HCT116 (cell line): ENCODE data around the gene ANKRD23. TPM values are rescaled to one million over a fixed set of nuclear protein-coding genes. Genes with fewer than 3 reads are reported as not detected.

Experiments
- ATAC-seq: fragments of 200-7000 bp; cut with Tn5 transposase; 2 replicates; pipeline ENCODE4 v1.9.1; 2020; ENCODE audit warnings: mild to moderate bottlenecking, moderate library complexity
- BruUV-seq: library from RNA; stranded (reverse); fragments of 400-500 nt; replicated peaks from 2 replicates; lab custom pipeline; 2021; lab: Mats Ljungman, UMichigan
- CTCF ChIA-PET: fragments of 300-600 bp; sonication (Branson Sonifier 250); formaldehyde crosslinking; loops from one replicate; lab custom pipeline; 2021; ENCODE audit warnings: antibody characterized with exemption; lab: Charles Lee
- POLR2A ChIA-PET: fragments of 300-600, 350-600 bp; sonication (Branson Sonifier 250); formaldehyde crosslinking; loops from one replicate; lab custom pipeline; 2021; ENCODE audit warnings: antibody characterized with exemption; lab: Charles Lee
- RAD21 ChIA-PET, 2 experiments: fragments of 300-600 bp; sonication (Branson Sonifier 250); formaldehyde crosslinking; loops; one replicate each; lab custom pipeline; 2023; ENCODE audit warnings: low total read pairs in 2 of 2; ENCODE audit not compliant: uncharacterized antibody in 2 of 2, unreplicated experiment in 2 of 2, low non-redundant PET in 1 of 2; lab: Charles Lee
- DNase-seq: peaks from one replicate; pipeline ENCODE4 v3.0.0-alpha.2; 2010; ENCODE audit warnings: low read depth, low spot score
- H2AFZ ChIP-seq: fragments of 200-600 bp; shearing (Covaris generic), sonication (generic); 2 replicates; pipeline ENCODE4 v1.6.1; 2017; ENCODE audit warnings: low read depth, mixed run types, mixed read lengths, antibody characterized with exemption, low read length; ENCODE audit not compliant: poor library complexity, severe bottlenecking
- H3K27ac ChIP-seq: 2 replicates; pipeline ENCODE4 v1.5.1; 2012; ENCODE audit warnings: low read depth, low read length
- H3K27me3 ChIP-seq: fragments of 200-600 bp; sonication (generic); 2 replicates; pipeline ENCODE4 v1.6.1; 2016; ENCODE audit warnings: mixed run types, low read length, mixed read lengths; ENCODE audit not compliant: insufficient read depth
- H3K36me3 ChIP-seq, 2 experiments: fragments of 200-500 bp in 1 of 2; fragments of 200-600 bp in 1 of 2; sonication (Bioruptor generic) in 1 of 2; sonication (generic) in 1 of 2; 2 replicates each; pipeline versions ENCODE4 v1.5.1 to v1.6.1; 2014 to 2016; ENCODE audit warnings: low read length in 2 of 2, inconsistent platforms in 1 of 2, mixed read lengths in 1 of 2, mixed run types in 1 of 2; ENCODE audit not compliant: insufficient read depth in 2 of 2, control insufficient read depth in 1 of 2
- H3K4me1 ChIP-seq, 2 experiments: fragments of 200-600 bp in 1 of 2; sonication (generic) in 1 of 2; 2 replicates each; pipeline versions ENCODE4 v1.5.1 to v1.6.1; 2012 to 2017; ENCODE audit warnings: low read length in 2 of 2, inconsistent platforms in 1 of 2, mild to moderate bottlenecking in 1 of 2, mixed read lengths in 1 of 2, mixed run types in 1 of 2, moderate library complexity in 1 of 2; ENCODE audit not compliant: insufficient read depth in 2 of 2, control insufficient read depth in 1 of 2
- H3K4me2 ChIP-seq: fragments of 200-600 bp; sonication (generic); 2 replicates; pipeline ENCODE4 v1.6.1; 2017; ENCODE audit warnings: mixed run types, low read length, mixed read lengths
- H3K4me3 ChIP-seq, 2 experiments: fragments of 200-600 bp in 1 of 2; sonication (generic) in 1 of 2; replicated peaks in 1 of 2; 2 replicates each; pipeline ENCODE4 v1.5.1; 2011 to 2016; ENCODE audit warnings: low read length in 2 of 2, control low read depth in 1 of 2, low read depth in 1 of 2, mild to moderate bottlenecking in 1 of 2, mixed read lengths in 1 of 2, mixed run types in 1 of 2
- H3K79me2 ChIP-seq: fragments of 200-600 bp; sonication (generic); 2 replicates; pipeline ENCODE4 v1.6.1; 2017; ENCODE audit warnings: mild to moderate bottlenecking, mixed run types, low read length, moderate library complexity, mixed read lengths; ENCODE audit not compliant: insufficient read depth
- H3K9ac ChIP-seq: fragments of 200-600 bp; sonication (generic); 2 replicates; pipeline ENCODE4 v1.6.1; 2016; ENCODE audit warnings: low read length, mixed read lengths
- H3K9me2 ChIP-seq: fragments of 200-600 bp; sonication (generic), shearing (Covaris generic); 2 replicates; pipeline ENCODE4 v1.6.1; 2017; ENCODE audit warnings: mixed run types, mild to moderate bottlenecking, moderate library complexity; ENCODE audit not compliant: insufficient read depth
- H3K9me3 ChIP-seq, 2 experiments: fragments of 200-500 bp in 1 of 2; fragments of 200-600 bp in 1 of 2; sonication (Bioruptor generic) in 1 of 2; sonication (generic) in 1 of 2; 2 replicates each; pipeline ENCODE4 v1.6.1; 2014 to 2017; ENCODE audit warnings: low read length in 2 of 2, mixed read lengths in 2 of 2, inconsistent platforms in 1 of 2, low read depth in 1 of 2, mild to moderate bottlenecking in 1 of 2, mixed run types in 1 of 2, moderate library complexity in 1 of 2; ENCODE audit not compliant: control insufficient read depth in 1 of 2, insufficient read depth in 1 of 2
- H4K20me1 ChIP-seq: fragments of 200-600 bp; sonication (generic), shearing (Covaris generic); 2 replicates; pipeline ENCODE4 v1.6.1; 2017; ENCODE audit warnings: mixed run types, mild to moderate bottlenecking, moderate library complexity; ENCODE audit not compliant: insufficient read depth
- ATF3 ChIP-seq: IDR thresholded peaks from 2 replicates; pipeline ENCODE4 v1.6.1; 2012
- CBX3 ChIP-seq: IDR thresholded peaks from 2 replicates; pipeline ENCODE4 v1.6.1; 2012; ENCODE audit warnings: low read depth
- CEBPB ChIP-seq: IDR thresholded peaks from 2 replicates; pipeline ENCODE4 v1.6.1; 2012; ENCODE audit warnings: low read depth
- ELF1 ChIP-seq: IDR thresholded peaks from 2 replicates; pipeline ENCODE4 v1.6.1; 2012; ENCODE audit warnings: low read depth, borderline replicate concordance
- EZH2 ChIP-seq: fragments of 200-600 bp; sonication (generic); IDR thresholded peaks from 2 replicates; pipeline ENCODE4 v1.6.1; 2017; ENCODE audit warnings: antibody characterized with exemption, mixed run types
- FOSL1 ChIP-seq: IDR thresholded peaks from 2 replicates; pipeline ENCODE4 v1.6.1; 2012; ENCODE audit warnings: low read depth
- JUND ChIP-seq: IDR thresholded peaks from 2 replicates; pipeline ENCODE4 v1.6.1; 2012
- MAX ChIP-seq: IDR thresholded peaks from 2 replicates; pipeline ENCODE4 v1.6.1; 2012
- POLR2A ChIP-seq: IDR thresholded peaks from 2 replicates; pipeline ENCODE4 v1.7.0; 2011; ENCODE audit warnings: borderline replicate concordance; ENCODE audit not compliant: insufficient read depth, insufficient read length; ENCODE audit errors: extremely low read depth
- RAD21 ChIP-seq: IDR thresholded peaks from 2 replicates; pipeline ENCODE4 v1.6.1; 2012; ENCODE audit warnings: low read depth, mild to moderate bottlenecking
- SIN3A ChIP-seq: IDR thresholded peaks from 2 replicates; pipeline ENCODE4 v1.6.1; 2012; ENCODE audit warnings: low read depth
- SRF ChIP-seq: IDR thresholded peaks from 2 replicates; pipeline ENCODE4 v1.6.1; 2012; ENCODE audit warnings: low read depth
- TCF7L2 ChIP-seq: IDR thresholded peaks from 2 replicates; pipeline ENCODE4 v1.7.0; 2011; ENCODE audit warnings: borderline replicate concordance, inconsistent platforms; ENCODE audit not compliant: insufficient read depth, insufficient read length; ENCODE audit errors: extremely low read depth
- YY1 ChIP-seq: IDR thresholded peaks from 2 replicates; pipeline ENCODE4 v1.6.1; 2011; ENCODE audit warnings: low read length, low read depth, moderate library complexity, mild to moderate bottlenecking; ENCODE audit not compliant: insufficient replicate concordance; ENCODE audit errors: extremely low read depth
- ZBTB33 ChIP-seq: IDR thresholded peaks from 2 replicates; pipeline ENCODE4 v1.6.1; 2011; ENCODE audit warnings: mild to moderate bottlenecking, low read length, moderate library complexity; ENCODE audit not compliant: insufficient replicate concordance; ENCODE audit errors: extremely low read depth
- ZFX ChIP-seq: fragments of 450-650 bp; IDR thresholded peaks from 2 replicates; pipeline ENCODE4 v1.6.1; 2017
- ZNF274 ChIP-seq: fragments of 200-500 bp; sonication (Bioruptor generic); IDR thresholded peaks from 2 replicates; pipeline ENCODE4 v1.6.1; 2014; ENCODE audit warnings: mild to moderate bottlenecking, low read depth, low read length, inconsistent platforms
- intact Hi-C: fragments of 100-400 bp; cut with micrococcal nuclease; formaldehyde crosslinking; loops from 2 replicates; pipeline ENCODE4 v1.10.0; 2022
- total RNA-seq: library from RNA; stranded (reverse); gene quantifications from one replicate; pipeline ENCODE4 v1.2.1, GENCODE V29; 2021; ENCODE audit not compliant: unreplicated experiment

The ANKRD23 gene
- total RNA-seq, 1 experiment from 2014 or later = 1.4 TPM

- H3K9me2 ChIP-seq = no peaks in the 10 kb centered on the region
- intact Hi-C loops = no loop called here
- H2AFZ ChIP-seq = no peak overlapping the region
- H3K36me3 ChIP-seq = no peaks in the 10 kb centered on the region
- ChIA-PET POLR2A (interaction anchor here (1.0 kb wide), 1 partner anchor 23 kb away, joined by 3 read pairs; the partner anchor contains the start of gene ANKRD39), CTCF (interaction anchor here (1.4 kb wide), 1 partner anchor 65 kb away, joined by 3 read pairs; the partner anchor contains the start of gene CNNM3), RAD21 (no interaction called here)
- H3K79me2 ChIP-seq = no peaks in the 10 kb centered on the region
- no peaks in the 10 kb centered on the region for H3K27me3 ChIP-seq
- H3K9me3 ChIP-seq = no peaks in the 10 kb centered on the region
- H3K27ac ChIP-seq = no peak overlapping the region
- no peak for DNase-seq
- H3K4me3 ChIP-seq = no peak overlapping the region
- H3K4me2 ChIP-seq = no peak overlapping the region
- H4K20me1 ChIP-seq = no peaks in the 10 kb centered on the region
- BruUV-seq = no TSS peak
- no peak for ATAC-seq
- TF ChIP-seq JUND = no peak
- no peak for TF ChIP-seq ZFX
- no peak for TF ChIP-seq ELF1
- TF ChIP-seq EZH2 = no peak
- TF ChIP-seq RAD21 = no peak
- TF ChIP-seq CBX3 = no peak
- no peak for TF ChIP-seq MAX
- TF ChIP-seq ZNF274 = no peak
- no peak for TF ChIP-seq CEBPB
- no peak for TF ChIP-seq YY1
- TF ChIP-seq, all 23 proteins: peak for 0
- peaks cover 0 to 19% of the 10 kb centered on the region in 2 experiments; a peak in 1 of 4 replicates for H3K4me1 ChIP-seq
- H3K9ac ChIP-seq = no peak overlapping the region
Observed at GRCh38 chr2:96880891-96881273, 37.1 kb upstream of the ANKRD23 start.

GRCh38 chr2:96879545-96880040 lies 35.8 kb upstream of the ANKRD23 start:
- Histone ChIP-seq H3K9me2 (no peaks in the 10 kb centered on the region), H2AFZ (no peak overlapping the region), H3K79me2 (no peaks in the 10 kb centered on the region), H3K27me3 (no peaks in the 10 kb centered on the region), H3K4me2 (no peak overlapping the region), H4K20me1 (no peaks in the 10 kb centered on the region), H3K36me3 (no peaks in the 10 kb centered on the region), H3K27ac (no peak overlapping the region), H3K9me3 (no peaks in the 10 kb centered on the region), H3K4me1 (peaks cover 0 to 21% of the 10 kb centered on the region in 2 experiments; a peak in 2 of 4 replicates), H3K4me3 (no peak overlapping the region), H3K9ac (no peak overlapping the region)
- DNase-seq (no peak), ATAC-seq (no peak)
- CTCF ChIA-PET = interaction anchor here (1.4 kb wide), 1 partner anchor 63 kb away, joined by 3 read pairs; the partner anchor contains the start of gene CNNM3
- intact Hi-C loops = no loop called here
- RAD21 ChIA-PET = no interaction called here
- no TSS peak for BruUV-seq
- POLR2A ChIA-PET = no interaction called here
- no peak for TF ChIP-seq EZH2
- no peak for TF ChIP-seq ZBTB33
- TF ChIP-seq ZNF274 = no peak
- TF ChIP-seq POLR2A = no peak
- TF ChIP-seq CEBPB = no peak
- no peak for TF ChIP-seq TCF7L2
- no peak for TF ChIP-seq FOSL1
- no peak for TF ChIP-seq SRF
- TF ChIP-seq RAD21 = no peak
- TF ChIP-seq ELF1 = no peak
- TF ChIP-seq CBX3 = no peak
- no peak for TF ChIP-seq JUND
- TF ChIP-seq ATF3 = no peak
- TF ChIP-seq SIN3A = no peak
